Occipital lobe (tissue), 2 donors: ENCODE data around the gene FAM120C. TPM values are rescaled to one million over a fixed set of nuclear protein-coding genes. Genes with fewer than 3 reads are reported as not detected.

Experiments used
- DNase-seq: peaks from one replicate; lab custom pipeline; 2025; lab: John Stamatoyannopoulos, UW
- total RNA-seq: library from RNA; depleted of rRNA; stranded (reverse); fragments of >200 nt; gene quantifications from one replicate; pipeline ENCODE4 v1.2.3, GENCODE V29; 2014

FAM120C gene
- 7.2 TPM for total RNA-seq

GRCh38 chrX:54182864-54183613, at the start of gene FAM120C:
Gene FAM120C (minus strand): TSS chrX:54183254. CDS start chrX:54183198, 56 bp downstream.
- peak; percentile 72 for DNase-seq

GRCh38 chrX:54230435-54231148, 47.5 kb upstream of the FAM120C start:
- DNase-seq: no peak

- DNase-seq: no peak
These were observed 40.5 kb upstream of the FAM120C start for GRCh38 chrX:54223581-54223980.

DNA sequence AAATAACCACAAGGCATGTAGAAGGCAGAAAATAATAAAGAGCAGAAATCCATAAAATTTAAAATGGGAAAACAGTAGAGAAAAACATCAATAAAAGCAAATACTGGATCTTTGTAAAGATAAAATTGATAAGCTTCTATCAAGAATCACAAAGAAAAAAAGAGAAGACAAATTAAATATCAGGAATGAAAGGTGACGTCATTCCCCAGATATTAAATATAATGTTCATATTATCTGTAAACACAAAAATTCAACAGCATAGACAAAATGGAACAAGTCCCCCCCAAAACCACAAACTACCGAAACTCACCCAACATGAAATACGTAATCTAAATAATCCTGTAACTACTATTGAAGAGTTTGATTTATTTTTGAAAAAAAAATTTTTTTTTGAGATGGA, 30.5 kb upstream of the FAM120C start:
- DNase-seq: no peak

DNA sequence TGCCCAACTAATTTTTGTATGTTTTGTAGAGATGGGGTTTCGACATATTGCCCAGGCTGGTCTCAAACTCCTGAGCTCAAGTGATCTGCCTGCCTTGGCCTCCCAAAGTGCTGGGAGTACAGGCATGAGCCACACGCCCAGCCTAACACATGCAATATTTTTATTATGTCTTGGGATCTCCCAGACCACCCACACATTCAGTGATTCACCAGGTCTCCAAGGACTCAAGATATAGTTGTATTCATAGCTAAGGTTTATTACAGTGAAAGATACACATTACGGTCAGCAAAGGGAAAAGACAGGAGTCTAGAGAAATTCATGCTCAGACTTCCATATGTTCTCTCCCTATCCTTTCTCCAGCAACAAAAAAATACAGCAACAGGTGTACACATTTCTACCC, 25.5 kb upstream of the FAM120C start:
- no peak for DNase-seq

DNA sequence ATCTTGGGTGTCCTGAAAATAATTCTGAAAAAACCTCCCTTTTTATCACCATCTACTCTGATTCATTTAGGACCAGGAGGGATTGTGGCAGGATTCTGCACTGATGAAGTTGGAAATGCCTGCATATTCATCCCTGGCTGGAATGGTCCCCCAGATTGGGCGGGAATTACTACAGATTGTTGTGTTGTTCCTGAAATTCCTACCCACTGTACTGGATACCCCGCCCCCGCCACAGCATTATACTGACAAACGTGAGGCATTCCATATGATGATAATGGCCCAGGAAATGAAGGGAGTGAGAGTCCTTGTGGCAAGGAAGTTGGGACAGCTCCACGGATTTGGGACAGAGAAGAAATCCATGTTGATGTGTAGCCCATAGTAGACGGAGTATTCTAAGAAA, 15.2 kb upstream of the FAM120C start:
- DNase-seq: no peak

GRCh38 chrX:54194982-54195588, 12.0 kb upstream of the FAM120C start:
- DNase-seq: no peak

DNA sequence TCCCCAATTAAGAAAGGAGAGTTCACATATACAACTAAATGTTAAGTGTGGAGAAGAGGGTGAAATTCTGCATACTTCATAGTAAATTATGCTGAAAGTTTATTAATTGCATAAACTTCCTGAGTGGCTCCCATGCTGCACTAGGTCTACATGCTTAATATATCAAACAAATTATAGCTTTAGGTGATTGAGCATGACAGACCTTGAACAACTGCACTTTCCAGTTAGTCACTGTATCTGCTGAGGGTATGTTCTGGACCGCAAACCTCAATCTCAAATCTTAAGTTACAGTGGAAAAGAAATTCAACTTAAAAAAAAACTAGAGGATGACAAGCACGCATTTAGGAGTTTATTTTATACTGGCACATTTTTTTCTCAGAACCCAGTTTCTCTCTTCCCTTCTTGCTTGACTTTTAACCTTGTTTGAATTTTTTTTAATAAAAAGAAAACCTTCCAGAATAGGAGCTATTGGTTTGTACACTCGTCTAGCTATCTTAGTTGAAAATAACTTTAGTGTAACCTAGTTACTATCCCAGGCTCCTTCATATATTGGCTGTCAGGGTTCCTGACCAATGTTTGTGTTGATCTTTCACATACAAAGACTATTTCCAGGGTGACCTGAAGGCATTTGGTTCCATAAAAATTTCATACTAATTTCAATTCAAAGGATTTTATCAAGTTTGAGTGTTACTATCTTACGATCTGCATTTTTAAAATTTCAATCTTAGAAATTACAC, 10.2 kb upstream of the FAM120C start:
- no peak for DNase-seq

DNA sequence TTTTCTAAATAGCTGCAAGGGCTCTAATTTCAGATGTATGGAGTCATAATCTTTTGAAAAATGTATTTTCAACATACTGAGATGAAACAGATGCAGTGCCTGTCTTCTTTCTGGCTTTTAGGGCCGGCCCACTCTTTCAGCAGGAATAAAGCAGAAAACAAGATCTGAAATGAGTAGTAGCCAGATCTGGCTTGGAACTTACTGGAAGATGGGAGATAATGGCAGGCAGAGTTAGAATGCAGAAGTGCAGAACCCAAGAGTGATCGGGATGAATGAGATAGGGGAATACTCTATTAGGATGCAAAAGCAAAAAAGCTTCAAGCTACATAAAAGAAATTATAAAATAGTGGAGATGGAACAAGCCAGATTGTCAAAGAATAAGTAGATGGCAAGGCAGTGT, 1.4 kb upstream of the FAM120C start:
- DNase-seq: no peak

DNA sequence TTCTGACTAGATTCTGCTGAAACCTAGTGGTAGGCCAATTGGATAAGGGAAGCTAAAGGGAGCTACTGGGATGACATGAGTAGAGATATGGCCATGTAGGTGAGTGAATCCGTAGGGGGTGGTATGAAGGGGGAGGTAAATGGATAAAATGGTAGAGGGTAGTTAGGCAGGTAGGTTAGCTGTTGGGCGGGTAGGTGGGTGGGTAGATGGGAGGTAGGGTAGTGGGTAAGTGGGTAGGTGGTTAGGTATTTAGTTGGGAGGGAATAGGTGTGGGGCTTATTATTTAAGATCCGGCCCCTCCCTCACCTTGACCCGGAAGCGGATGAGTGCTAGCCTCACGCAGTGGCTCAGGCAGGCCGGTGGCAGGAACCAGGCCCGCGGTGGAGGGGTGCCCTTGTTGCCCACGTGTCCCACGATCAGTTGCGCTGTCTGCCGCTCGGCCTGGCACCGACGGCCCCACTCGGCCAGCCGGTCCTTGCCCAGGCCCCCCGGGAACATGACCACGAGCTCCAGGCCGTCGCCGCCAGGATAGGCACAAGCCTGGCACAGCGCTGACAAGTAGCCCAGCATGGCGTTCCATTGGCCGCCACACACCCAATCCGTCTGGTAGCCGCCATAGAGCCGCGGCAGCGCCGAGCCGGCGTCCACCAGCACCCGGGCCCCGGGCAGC, 725 bp downstream of the FAM120C start:
- peak; percentile 58 for DNase-seq

DNA sequence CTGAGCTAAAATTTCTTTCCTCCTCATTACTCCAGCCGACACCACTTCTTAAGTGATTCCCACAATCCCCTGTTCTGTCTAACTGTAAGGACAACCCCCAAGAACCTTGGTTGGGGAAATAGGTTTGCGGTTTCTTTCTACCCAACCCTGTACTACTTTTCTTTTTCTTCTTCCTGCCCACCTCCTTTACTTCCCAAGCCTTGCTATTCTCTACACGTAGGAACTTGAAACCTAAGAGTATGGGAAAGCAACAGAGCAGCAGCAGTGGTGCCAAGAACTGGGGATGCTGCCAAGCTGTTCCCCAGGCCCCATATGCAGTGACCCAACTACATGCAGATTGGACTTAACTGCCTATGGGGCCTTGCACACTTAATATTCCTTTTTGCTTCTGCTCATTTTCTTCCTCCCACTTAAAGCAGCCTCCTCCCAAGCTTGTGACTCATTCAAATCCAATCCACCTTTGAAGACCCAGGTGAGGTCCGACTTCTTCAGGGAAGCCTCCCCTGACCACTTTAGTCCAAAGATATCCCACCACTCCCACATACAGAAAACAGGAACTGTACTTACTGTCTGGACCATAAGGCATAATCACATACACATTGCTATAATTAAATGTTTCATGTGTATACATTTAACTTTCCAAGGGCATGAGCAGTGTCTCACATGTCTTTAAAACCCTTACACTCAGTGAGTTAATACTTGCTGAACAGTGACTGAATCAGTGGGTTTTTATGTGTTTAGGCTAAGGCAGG, 1.7 kb downstream of the FAM120C start:
- DNase-seq: no peak

GRCh38 chrX:54180403-54180802, 2.7 kb downstream of the FAM120C start:
- no peak for DNase-seq

GRCh38 chrX:54178100-54178940, 4.7 kb downstream of the FAM120C start:
- no peak for DNase-seq

DNA sequence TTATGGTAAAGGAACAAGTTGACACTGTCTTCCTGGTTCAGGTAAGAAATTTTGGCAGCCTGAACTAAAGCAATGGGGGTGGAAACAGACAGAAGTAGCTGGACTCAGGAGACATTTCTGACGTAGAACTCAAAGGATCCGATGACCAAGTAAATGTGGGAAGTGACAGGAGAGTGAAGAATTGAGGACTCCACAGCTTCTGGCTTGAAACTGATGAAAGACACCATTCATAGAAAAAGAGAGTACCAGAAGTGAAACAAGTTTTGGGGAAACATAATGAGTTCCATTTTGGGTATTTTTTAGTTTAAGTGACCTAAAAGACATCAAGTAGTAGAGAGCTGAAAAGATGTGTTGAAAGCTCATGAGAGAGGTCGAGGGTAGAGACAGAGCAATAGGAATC, 5.7 kb downstream of the FAM120C start:
- no peak for DNase-seq

DNA sequence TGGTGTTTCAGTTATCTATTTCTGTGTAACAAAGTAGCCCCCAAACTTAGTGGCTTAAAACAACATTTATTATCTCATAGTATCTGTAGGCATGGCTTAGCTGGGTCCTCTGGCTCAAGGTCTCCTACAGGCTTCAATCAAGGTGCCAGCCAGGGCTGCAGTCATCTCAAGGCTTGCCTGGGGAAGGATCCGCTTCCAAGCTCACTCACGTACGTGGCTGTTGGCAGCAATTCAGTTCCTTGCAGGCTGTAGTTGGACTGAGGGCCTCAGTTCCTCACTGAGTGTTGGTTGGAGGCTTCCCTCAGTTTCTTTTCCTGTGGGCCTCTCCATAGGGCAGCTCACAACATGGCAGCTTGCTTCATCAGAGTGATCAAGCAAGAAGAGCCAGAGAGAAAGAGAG, 9.3 kb downstream of the FAM120C start:
- no peak for DNase-seq

DNA sequence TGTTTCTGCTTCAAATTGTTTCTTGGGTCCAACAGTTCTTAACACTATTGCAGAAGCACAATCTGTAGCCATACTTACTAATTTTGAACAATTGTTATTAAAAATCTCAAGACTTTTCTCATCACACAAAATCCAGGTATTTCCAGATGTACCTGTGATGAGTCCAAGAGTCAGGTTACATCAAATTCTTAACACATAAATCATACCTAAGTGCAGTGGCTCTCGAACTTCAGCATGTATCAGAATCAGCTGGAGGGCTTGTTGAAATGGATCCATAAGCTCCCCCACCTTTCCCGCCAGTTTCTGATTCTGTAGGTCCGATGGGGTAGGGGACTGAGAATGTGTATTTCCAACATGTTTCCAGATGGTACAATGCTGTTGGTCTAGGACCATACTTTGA, 10.6 kb downstream of the FAM120C start:
- no peak for DNase-seq

- DNase-seq: no peak
These were observed 11.4 kb downstream of the FAM120C start for GRCh38 chrX:54171527-54172250.

GRCh38 chrX:54171091-54171490, 12.0 kb downstream of the FAM120C start:
- DNase-seq: no peak

DNA sequence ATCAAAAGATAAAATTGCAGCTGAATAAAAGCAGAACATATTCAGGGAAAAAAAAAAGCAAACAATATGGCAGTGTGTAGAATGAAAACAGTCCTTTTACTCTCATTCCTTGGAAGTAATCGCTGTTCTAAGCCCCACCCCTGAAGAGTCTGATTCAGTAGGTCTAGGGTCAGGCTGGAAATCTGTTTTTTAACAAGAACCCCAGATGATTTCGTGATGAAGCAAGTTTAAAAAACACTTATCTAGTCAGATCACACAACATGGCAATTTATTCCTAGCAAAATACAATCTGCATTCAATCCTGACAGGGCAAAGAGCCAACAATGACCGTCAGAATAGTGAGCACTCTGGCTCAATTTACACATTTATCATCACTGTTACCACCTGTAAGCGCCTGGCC, 16.1 kb downstream of the FAM120C start:
- no peak for DNase-seq
